Testis (tissue), 2 donors: Measurements from ENCODE around the gene KCTD20.

Experiments
- CTCF ChIP-seq, 3 experiments: fragments of 450-650 bp in 2 of 3; fragments of 200-600 bp in 1 of 3; sonication (generic) in 1 of 3; IDR thresholded peaks; one replicate each; pipeline ENCODE4 v1.5.1; 2016 to 2019; ENCODE audit warnings: antibody characterized with exemption in 3 of 3, mild to moderate bottlenecking in 2 of 3, moderate library complexity in 1 of 3
- POLR2A ChIP-seq: fragments of 450-650 bp; IDR thresholded peaks from one replicate; pipeline ENCODE4 v1.6.1; 2017; ENCODE audit warnings: antibody characterized with exemption, mild to moderate bottlenecking, moderate library complexity

- TF ChIP-seq POLR2A (no peak), CTCF (IDR thresholded peaks at IDR 0.05) (no peak)
These were observed 16.2 kb upstream of the KCTD20 start for GRCh38 chr6:36426622-36427021.
